CD4-positive, alpha-beta T cell treated with Interleukin-12 subunit alpha and Interleukin-12 subunit beta, for 1 hour (primary cell): ENCODE results near the gene NUAK1.

Experiments
- DNase-seq: peaks from one replicate; pipeline ENCODE4 v3.0.0-alpha.2; 2020

NUAK1 gene

GRCh38 chr12:106080041-106080790, 58.5 kb downstream of the NUAK1 start:
- no peak for DNase-seq

- no peak for DNase-seq
These were observed 59.5 kb downstream of the NUAK1 start for GRCh38 chr12:106079148-106079738.

DNA sequence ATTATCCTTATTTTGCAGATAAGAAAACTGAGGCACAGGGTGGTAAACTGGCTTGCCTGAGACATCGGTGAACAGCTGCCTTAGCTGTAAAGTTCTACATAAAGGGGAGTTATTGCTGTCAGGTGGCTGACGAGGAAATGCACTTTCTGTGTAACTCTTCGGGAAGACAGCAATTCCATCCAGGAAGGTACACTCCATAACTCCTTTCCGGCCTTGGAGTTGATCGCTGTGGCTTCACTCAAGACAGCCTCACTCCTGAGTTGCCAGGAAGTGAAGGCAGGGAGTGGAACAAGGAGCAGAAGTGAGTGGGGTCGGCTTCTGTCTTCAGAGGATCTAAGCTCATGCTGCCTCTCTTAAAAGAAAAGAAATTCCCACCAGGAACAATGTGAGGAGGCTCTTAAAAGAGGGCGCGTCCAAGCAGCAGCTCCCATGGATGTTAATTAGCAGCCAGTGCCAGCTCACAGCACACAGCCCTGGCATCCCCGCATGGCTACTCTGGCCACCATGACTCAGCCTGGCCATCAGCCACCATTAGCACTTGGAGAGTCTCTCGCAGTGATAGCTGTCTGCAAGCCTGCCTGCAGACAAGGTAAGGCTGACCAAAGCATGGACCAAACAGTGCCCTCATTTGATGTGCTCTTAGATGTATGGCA, 60.3 kb downstream of the NUAK1 start:
- no peak for DNase-seq

- no peak for DNase-seq
These were observed 63.9 kb downstream of the NUAK1 start for GRCh38 chr12:106074706-106075392.

GRCh38 chr12:106074361-106074705, 64.4 kb downstream of the NUAK1 start:
- DNase-seq: no peak

DNA sequence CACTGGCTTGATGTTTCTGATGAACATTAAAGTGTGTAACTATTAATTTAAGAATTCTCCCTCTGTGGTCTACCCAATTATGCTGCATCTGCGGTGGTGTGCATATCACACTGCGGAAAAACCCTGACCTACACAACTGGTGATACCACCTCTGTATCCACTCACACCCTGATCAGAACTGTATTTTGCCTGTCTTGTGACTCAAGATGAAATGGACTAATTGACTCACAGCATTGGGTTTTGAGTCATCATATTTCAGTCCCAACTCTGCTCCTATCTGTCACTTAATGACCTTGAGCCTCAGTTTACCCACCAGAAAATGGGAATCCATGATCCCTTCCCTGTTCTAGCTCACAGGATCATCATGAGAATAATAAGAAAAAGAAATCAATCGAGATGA, 65.6 kb downstream of the NUAK1 start:
- DNase-seq: no peak

DNA sequence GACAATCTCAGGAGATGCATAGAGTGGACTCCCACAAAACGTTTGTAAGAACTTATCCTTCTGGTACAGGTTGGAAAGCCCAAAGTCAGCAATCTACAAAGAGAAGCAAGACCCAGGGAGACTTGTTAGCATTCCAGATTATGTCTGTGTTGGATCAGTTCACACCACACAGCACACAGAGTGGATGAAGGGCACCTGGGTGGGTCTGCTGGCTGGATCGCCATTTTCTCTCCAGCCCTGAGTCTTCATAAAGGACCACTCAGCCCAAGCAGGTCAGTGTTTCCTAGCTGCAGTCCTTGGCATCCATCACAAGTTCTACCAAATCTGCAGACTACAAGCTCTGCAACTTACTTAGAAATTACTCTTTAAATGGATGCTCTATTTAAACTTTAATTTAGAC, 66.0 kb downstream of the NUAK1 start:
- no peak for DNase-seq

- DNase-seq: no peak
These were observed 67.1 kb downstream of the NUAK1 start for GRCh38 chr12:106071686-106072085.

DNA sequence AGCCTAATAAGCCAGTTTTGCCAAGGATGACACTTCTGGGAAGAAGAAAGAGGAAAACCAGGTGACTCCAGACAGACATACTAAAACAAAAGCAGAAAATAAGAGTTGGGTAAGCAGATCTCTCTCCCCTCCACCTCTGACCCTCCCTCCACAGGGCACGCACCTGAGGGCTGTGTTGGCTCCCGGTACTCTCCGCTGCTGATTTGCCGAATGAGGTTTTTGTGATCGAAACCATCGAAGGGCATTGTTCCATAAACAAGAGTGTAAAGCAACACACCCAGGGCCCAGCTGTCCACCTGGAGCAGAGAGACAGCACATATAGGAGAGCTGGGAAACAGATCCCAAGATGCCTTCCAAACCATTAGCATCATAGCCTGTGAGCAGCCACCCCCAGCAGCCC, 68.1 kb downstream of the NUAK1 start:
- no peak for DNase-seq

- DNase-seq: no peak
These were observed 68.6 kb downstream of the NUAK1 start for GRCh38 chr12:106070147-106070546.

- DNase-seq: no peak
These were observed 70.5 kb downstream of the NUAK1 start for GRCh38 chr12:106068296-106068695.

GRCh38 chr12:106067606-106068205, 71.0 kb downstream of the NUAK1 start:
- DNase-seq: no peak

DNA sequence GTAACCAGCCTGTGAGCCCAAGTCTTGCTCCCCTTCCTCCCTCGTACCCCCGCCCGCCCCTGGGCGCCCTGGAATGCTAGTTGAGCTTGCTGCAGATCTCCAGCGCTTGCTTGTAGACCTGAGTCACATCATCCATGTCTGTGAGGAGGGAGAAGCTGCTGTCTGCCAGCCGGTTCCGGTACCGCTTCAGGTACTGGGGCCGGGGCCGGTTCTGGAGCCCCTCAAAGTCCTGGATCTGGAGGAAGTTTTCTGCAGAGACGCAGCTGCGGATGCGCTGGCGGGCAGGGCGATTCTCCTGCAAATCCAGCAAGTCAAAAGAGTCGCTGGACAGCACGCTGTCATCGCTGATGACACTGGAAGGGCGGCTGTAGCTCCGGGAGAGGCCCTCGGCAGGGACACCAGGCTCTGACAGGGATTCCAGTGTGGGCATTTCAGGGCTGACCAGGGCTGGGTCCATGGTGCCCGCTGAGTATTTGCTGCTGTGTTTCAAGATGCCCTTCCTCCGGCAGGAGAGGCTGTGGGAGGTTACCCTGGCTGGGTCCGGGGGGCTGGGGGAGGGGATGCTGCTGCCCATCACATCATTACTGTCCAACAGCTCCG, 71.9 kb downstream of the NUAK1 start:
- no peak for DNase-seq

GRCh38 chr12:106066051-106066705, 72.6 kb downstream of the NUAK1 start:
- DNase-seq: no peak

GRCh38 chr12:106065506-106065905, 73.2 kb downstream of the NUAK1 start:
- DNase-seq: no peak

DNA sequence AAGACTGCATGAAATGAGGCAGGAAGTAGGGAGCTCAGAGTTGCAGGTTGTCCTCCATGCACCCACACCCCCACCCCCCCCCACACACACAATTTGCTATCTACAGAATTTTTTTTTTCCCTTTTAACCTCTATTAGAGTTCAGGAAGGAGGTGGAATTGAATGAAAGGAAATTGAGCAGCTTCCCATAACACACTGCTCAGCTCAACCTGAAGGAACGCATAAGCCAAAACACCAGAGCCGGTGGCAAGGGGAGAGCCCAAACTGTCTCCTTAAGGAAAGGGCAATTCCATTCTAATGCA, 74.1 kb downstream of the NUAK1 start:
- no peak for DNase-seq

GRCh38 chr12:106063826-106064720, 74.7 kb downstream of the NUAK1 start:
- no peak for DNase-seq

DNA sequence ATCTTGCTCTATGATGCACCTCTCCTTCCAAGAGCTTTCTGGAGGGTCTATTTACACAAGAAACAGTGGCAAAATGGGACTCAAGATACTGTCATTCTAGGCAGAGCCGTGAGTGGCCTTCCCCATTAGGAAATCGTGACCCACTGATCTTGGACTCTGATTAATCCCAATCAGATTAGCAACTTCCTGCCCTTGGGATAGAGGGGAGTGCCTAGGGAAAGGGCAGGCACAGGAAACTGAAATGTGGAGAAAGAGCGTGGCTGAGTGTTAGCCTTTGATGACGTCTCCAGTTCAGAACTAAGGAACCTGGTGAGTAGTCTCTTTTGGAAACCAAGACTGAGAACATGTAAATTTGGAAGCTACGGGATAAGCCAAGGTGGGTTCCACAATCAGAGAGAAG, 76.1 kb downstream of the NUAK1 start:
- no peak for DNase-seq

- DNase-seq: no peak
These were observed 80.2 kb downstream of the NUAK1 start for GRCh38 chr12:106058256-106059182.

- DNase-seq: no peak
These were observed 84.7 kb downstream of the NUAK1 start for GRCh38 chr12:106054049-106054448.
